ENCODE measurements around the gene FAM78A. TPM values are rescaled to one million over a fixed set of nuclear protein-coding genes. Genes with fewer than 3 reads are reported as not detected.

Gene FAM78A
- total RNA-seq, 1 experiment from 2014 or later: not detected

GRCh38 chr9:131262327-131263032, 13.8 kb downstream of the FAM78A start:
- intact Hi-C loops (cut with micrococcal nuclease; ENCODE audit: unreplicated experiment): no loop called here
- BruUV-seq (replicated peaks): no TSS peak
- Mint-ChIP-seq H3K27me3 (ENCODE audit: unreplicated experiment) (peaks cover 36% of the 10 kb centered on the region), H3K36me3 (ENCODE audit: insufficient read depth, unreplicated experiment) (no peaks in the 10 kb centered on the region), H3K9me3 (ENCODE audit: low read depth, unreplicated experiment) (no peaks in the 10 kb centered on the region), H3K4me1 (ENCODE audit: low read depth, unreplicated experiment) (no peaks in the 10 kb centered on the region), H3K27ac (ENCODE audit: unreplicated experiment) (no peak overlapping the region), H3K4me3 (ENCODE audit: low read depth, unreplicated experiment) (no peak overlapping the region)
- CTCF ChIA-PET: no interaction called here
- DNase-seq: no peak
- TF ChIP-seq CTCF (IDR thresholded peaks at IDR 0.05; ENCODE audit: unreplicated experiment): no peak

DNA sequence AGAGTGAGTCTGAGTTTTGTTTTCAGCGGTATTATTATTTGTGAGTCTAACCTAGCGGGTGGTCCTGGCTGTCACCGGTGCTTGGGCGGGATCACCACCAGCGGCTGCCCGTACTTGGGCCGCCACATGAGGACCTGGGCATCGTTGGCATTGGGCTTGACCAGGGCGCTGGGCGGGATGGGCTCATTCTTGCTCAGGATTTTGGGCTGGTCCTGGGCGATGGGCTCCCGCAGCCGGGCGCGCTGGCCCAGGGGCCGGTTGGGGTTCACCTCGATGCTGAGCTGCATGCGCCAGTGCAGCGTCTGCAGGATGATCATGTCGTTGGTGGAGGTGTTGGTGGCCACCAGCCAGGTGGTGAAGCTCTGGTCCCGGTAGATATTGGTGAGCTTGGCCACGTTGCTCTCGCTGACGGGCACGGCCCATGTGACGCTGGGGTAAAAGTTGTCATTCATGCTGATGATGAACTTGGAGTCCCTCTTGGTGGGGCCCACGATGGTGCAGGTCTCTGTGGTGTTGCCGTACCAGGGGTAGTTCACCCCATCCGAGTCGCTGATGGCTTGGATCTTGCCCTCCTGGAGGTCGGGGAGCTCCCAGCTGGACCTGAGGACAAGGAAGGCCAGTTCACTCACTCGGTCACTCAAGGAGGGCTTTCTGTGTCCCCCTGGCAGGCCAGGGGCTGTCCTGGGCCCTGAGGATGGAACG, 15.4 kb downstream of the FAM78A start:
- peaks cover 36% of the 10 kb centered on the region for H3K27me3 Mint-ChIP-seq (ENCODE audit: unreplicated experiment)
- no peak for DNase-seq
- no peaks in the 10 kb centered on the region for H3K4me1 Mint-ChIP-seq (ENCODE audit: low read depth, unreplicated experiment)
- CTCF ChIA-PET: no interaction called here
- no TSS peak for BruUV-seq (replicated peaks)
- intact Hi-C loops (cut with micrococcal nuclease; ENCODE audit: unreplicated experiment): no loop called here
- no peak overlapping the region for H3K4me3 Mint-ChIP-seq (ENCODE audit: low read depth, unreplicated experiment)
- no peak overlapping the region for H3K27ac Mint-ChIP-seq (ENCODE audit: unreplicated experiment)
- no peaks in the 10 kb centered on the region for H3K9me3 Mint-ChIP-seq (ENCODE audit: low read depth, unreplicated experiment)
- no peak for TF ChIP-seq CTCF (IDR thresholded peaks at IDR 0.05; ENCODE audit: unreplicated experiment)
- H3K36me3 Mint-ChIP-seq (ENCODE audit: insufficient read depth, unreplicated experiment): no peaks in the 10 kb centered on the region

DNA sequence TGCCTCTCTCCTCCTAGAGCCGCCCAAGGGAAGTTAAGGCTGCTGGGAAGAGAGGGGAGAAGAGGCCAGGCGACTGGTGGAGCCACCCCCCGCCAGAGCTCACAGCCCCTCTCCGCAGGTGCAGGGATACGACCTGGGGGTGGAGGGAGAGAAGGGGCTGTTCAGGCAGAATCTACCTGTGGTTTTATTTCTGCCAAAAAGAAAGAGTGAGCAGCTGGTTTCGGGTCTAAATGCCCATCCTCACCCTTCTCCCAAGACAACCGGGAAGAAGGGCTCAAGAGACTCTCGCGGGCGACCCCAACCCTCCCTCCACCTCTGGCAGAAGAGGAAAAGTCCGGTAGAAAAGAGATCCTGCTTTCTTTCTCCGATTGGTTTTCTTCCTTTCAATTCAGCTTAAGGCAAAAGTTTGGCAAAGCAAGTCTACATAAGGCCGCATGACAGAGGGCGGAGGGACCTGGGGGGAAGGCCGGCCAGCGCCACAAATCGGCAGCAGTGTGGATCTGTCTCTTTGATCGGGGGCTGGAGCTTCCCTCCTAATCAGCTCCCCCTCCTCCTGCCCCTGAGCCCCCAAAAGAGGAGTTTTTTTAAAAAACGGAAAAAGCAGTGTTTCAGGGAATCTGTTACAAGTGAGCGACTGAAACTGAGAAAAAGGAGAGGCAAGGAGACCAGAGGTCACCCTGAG, 16.3 kb downstream of the FAM78A start:
- no peaks in the 10 kb centered on the region for H3K36me3 Mint-ChIP-seq (ENCODE audit: insufficient read depth, unreplicated experiment)
- intact Hi-C loops (cut with micrococcal nuclease; ENCODE audit: unreplicated experiment): no loop called here
- H3K27ac Mint-ChIP-seq (ENCODE audit: unreplicated experiment): no peak overlapping the region
- no peaks in the 10 kb centered on the region for H3K4me1 Mint-ChIP-seq (ENCODE audit: low read depth, unreplicated experiment)
- CTCF ChIA-PET: no interaction called here
- DNase-seq: no peak
- no peak overlapping the region for H3K4me3 Mint-ChIP-seq (ENCODE audit: low read depth, unreplicated experiment)
- BruUV-seq (replicated peaks): no TSS peak
- H3K27me3 Mint-ChIP-seq (ENCODE audit: unreplicated experiment): peaks cover 36% of the 10 kb centered on the region
- no peak for TF ChIP-seq CTCF (IDR thresholded peaks at IDR 0.05; ENCODE audit: unreplicated experiment)
- H3K9me3 Mint-ChIP-seq (ENCODE audit: low read depth, unreplicated experiment): no peaks in the 10 kb centered on the region

- no TSS peak for BruUV-seq (replicated peaks)
- Mint-ChIP-seq H3K27me3 (ENCODE audit: unreplicated experiment) (peaks cover 36% of the 10 kb centered on the region), H3K4me1 (ENCODE audit: low read depth, unreplicated experiment) (no peaks in the 10 kb centered on the region), H3K36me3 (ENCODE audit: insufficient read depth, unreplicated experiment) (no peaks in the 10 kb centered on the region), H3K9me3 (ENCODE audit: low read depth, unreplicated experiment) (no peaks in the 10 kb centered on the region), H3K4me3 (ENCODE audit: low read depth, unreplicated experiment) (no peak overlapping the region), H3K27ac (ENCODE audit: unreplicated experiment) (no peak overlapping the region)
- no peak for TF ChIP-seq CTCF (IDR thresholded peaks at IDR 0.05; ENCODE audit: unreplicated experiment)
- no peak for DNase-seq
- CTCF ChIA-PET: interaction anchor here (0.9 kb wide), 1 partner anchor 11 kb away, joined by 3 read pairs; no protein-coding TSS in a partner anchor
- intact Hi-C loops (cut with micrococcal nuclease; ENCODE audit: unreplicated experiment): no loop called here
These were observed 16.8 kb downstream of the FAM78A start for GRCh38 chr9:131259432-131259898.

Data from Calu3 (cell line).